ENCODE results near the gene WWOX.

The WWOX gene

DNA sequence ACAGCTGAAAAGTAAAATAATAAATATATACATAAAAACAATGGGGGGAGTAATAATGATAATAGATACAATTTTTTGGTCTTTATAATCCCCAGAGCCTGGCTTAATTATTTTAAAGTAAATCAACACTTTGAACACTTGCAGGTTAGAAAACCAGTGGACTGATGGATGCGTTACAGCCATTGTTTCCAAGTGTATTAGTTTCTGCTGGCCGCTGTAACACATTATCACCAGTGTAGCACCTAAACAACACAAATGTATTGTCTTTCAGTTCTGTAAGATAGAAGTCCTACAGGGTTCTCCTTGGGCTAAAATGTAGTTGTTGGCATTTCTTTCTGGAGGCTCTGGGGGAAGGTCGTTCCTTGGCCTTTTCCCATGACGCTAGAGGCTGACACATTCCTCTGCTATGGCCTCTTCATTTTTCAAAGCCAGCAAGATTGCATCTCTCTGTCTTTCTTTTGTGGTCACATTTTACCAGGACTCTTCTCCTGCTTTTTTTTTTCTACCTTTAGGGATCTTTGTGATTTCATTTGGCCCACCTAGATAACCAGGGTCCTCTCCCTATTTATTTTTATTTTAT lies 116.8 kb downstream of the WWOX start:
- H3K4me1 ChIP-seq (ENCODE audit: control insufficient read depth, insufficient read depth, low read length, poor library complexity, severe bottlenecking), result no peaks in the 10 kb centered on the region
- H3K4me3 ChIP-seq (ENCODE audit: insufficient read depth, low read depth, low read length, poor library complexity, severe bottlenecking), result no peak overlapping the region
- H3K36me3 ChIP-seq (ENCODE audit: control insufficient read depth, insufficient read depth, low read length), result no peaks in the 10 kb centered on the region
- no peak for DNase-seq
- H3K27me3 ChIP-seq (replicated peaks; ENCODE audit: control insufficient read depth, insufficient read depth, low read length, poor library complexity, severe bottlenecking), result no peaks in the 10 kb centered on the region
- no peaks in the 10 kb centered on the region for H3K9me3 ChIP-seq (ENCODE audit: control insufficient read depth, low read length)
- H3K27ac ChIP-seq (ENCODE audit: insufficient read depth, low read length, poor library complexity, severe bottlenecking), result no peak overlapping the region

DNA sequence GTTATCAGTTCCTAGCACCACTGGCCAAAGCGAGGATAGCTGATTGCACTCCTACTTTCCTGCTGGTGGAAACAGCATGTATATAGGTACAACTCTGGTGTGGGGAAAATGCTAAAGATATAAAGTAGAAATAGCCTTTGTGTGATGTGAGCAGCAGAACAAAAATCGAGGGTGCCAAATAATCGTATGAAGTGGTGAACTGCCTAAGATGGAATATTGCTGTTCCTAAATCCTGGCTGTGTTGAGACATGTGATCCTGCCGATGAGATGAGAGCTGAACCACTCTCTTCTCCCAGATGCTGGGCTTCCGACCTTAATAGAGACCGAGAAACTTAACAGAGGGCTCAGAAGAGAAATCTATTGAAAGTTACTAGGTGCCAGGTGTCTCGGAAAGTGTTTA lies 117.8 kb downstream of the WWOX start:
- Histone ChIP-seq H3K4me3 (ENCODE audit: insufficient read depth, low read depth, low read length, poor library complexity, severe bottlenecking) (no peak overlapping the region), H3K27me3 (replicated peaks; ENCODE audit: control insufficient read depth, insufficient read depth, low read length, poor library complexity, severe bottlenecking) (no peaks in the 10 kb centered on the region), H3K9me3 (ENCODE audit: control insufficient read depth, low read length) (no peaks in the 10 kb centered on the region), H3K36me3 (ENCODE audit: control insufficient read depth, insufficient read depth, low read length) (no peaks in the 10 kb centered on the region), H3K27ac (ENCODE audit: insufficient read depth, low read length, poor library complexity, severe bottlenecking) (no peak overlapping the region), H3K4me1 (ENCODE audit: control insufficient read depth, insufficient read depth, low read length, poor library complexity, severe bottlenecking) (no peaks in the 10 kb centered on the region)
- no peak for DNase-seq

DNA sequence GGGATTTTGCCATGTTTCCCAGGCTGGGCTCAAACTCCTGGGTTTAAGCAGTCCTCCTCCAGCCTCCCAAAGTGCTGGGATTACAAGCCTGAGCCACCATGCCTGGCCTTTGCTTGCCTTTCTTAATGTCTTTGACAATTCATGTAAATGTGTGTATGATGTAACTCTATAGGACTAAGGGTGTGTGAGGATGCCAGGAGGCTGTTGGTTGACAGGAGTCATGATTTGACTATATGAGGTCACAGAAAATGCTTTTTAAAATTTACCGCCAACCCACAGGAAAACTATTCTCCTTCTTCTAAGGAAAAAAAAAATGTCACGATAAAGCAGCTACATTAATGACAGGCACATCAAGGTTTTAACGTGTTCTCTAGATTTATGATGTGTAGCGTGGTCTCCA lies 118.8 kb downstream of the WWOX start:
- H3K27me3 ChIP-seq (replicated peaks; ENCODE audit: control insufficient read depth, insufficient read depth, low read length, poor library complexity, severe bottlenecking), result no peaks in the 10 kb centered on the region
- DNase-seq, result no peak
- no peaks in the 10 kb centered on the region for H3K36me3 ChIP-seq (ENCODE audit: control insufficient read depth, insufficient read depth, low read length)
- no peaks in the 10 kb centered on the region for H3K9me3 ChIP-seq (ENCODE audit: control insufficient read depth, low read length)
- H3K4me1 ChIP-seq (ENCODE audit: control insufficient read depth, insufficient read depth, low read length, poor library complexity, severe bottlenecking), result no peaks in the 10 kb centered on the region
- no peak overlapping the region for H3K4me3 ChIP-seq (ENCODE audit: insufficient read depth, low read depth, low read length, poor library complexity, severe bottlenecking)
- H3K27ac ChIP-seq (ENCODE audit: insufficient read depth, low read length, poor library complexity, severe bottlenecking), result no peak overlapping the region

DNA sequence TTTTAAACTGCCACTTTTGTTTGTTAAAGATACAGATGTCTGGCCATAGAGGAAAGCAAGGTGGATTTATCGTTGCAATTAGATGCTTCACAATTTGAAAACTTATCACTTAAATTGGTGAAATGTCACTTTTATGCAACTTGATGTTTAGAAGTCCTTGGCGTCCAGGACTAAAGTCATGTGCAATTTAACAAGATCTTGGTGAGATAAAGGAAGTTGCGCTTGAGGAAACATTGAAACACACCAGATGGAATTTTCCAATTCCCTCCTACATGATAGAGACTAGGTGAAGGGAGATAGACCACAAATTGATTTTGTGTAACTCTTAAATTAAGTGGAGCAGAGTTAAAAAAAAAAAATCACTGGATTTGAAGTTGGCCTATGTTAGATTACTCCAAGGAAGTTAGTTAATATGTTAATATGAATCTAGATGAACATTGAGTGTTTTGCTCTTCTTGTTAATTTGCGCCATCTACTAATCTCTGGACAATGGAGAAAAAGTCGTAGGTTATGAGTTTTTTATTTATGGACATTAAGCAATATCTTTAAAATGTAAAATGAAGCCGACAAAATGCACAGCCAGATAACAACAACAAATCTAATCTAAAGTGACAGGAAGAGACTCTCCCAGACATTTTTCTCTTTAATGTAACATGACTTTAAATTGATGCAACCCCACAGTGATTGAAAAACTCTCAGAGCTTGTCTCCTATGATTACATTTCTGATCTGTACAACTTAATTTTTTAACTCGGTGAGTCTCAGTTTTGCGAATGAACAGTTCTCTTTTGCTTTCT lies 119.6 kb downstream of the WWOX start:
- H3K36me3 ChIP-seq (ENCODE audit: control insufficient read depth, insufficient read depth, low read length), result no peaks in the 10 kb centered on the region
- no peak for DNase-seq
- no peak overlapping the region for H3K4me3 ChIP-seq (ENCODE audit: insufficient read depth, low read depth, low read length, poor library complexity, severe bottlenecking)
- H3K27me3 ChIP-seq (replicated peaks; ENCODE audit: control insufficient read depth, insufficient read depth, low read length, poor library complexity, severe bottlenecking), result no peaks in the 10 kb centered on the region
- no peaks in the 10 kb centered on the region for H3K4me1 ChIP-seq (ENCODE audit: control insufficient read depth, insufficient read depth, low read length, poor library complexity, severe bottlenecking)
- no peak overlapping the region for H3K27ac ChIP-seq (ENCODE audit: insufficient read depth, low read length, poor library complexity, severe bottlenecking)
- no peaks in the 10 kb centered on the region for H3K9me3 ChIP-seq (ENCODE audit: control insufficient read depth, low read length)

DNA sequence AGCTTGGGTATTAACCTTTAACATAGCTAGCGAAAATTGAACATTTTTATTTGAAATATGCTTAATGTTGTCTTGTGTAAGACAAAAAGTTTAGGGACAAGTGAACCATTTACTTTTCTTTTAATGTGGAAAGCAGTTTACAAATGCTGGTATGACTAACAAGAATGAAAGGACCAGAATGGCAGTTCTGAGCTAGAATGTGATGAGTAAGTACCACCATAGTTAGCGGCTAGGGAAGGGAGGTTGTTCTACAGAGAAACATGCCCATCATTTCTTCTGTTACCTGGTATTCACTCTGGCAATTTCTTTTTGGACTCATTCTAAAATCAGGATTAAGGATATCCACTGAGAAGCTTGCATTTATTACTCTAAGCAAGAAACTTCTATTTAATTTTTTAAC lies 121.1 kb downstream of the WWOX start:
- Histone ChIP-seq H3K27ac (ENCODE audit: insufficient read depth, low read length, poor library complexity, severe bottlenecking) (no peak overlapping the region), H3K36me3 (ENCODE audit: control insufficient read depth, insufficient read depth, low read length) (no peaks in the 10 kb centered on the region), H3K4me1 (ENCODE audit: control insufficient read depth, insufficient read depth, low read length, poor library complexity, severe bottlenecking) (no peaks in the 10 kb centered on the region), H3K9me3 (ENCODE audit: control insufficient read depth, low read length) (no peaks in the 10 kb centered on the region), H3K27me3 (replicated peaks; ENCODE audit: control insufficient read depth, insufficient read depth, low read length, poor library complexity, severe bottlenecking) (no peaks in the 10 kb centered on the region), H3K4me3 (ENCODE audit: insufficient read depth, low read depth, low read length, poor library complexity, severe bottlenecking) (no peak overlapping the region)
- no peak for DNase-seq

DNA sequence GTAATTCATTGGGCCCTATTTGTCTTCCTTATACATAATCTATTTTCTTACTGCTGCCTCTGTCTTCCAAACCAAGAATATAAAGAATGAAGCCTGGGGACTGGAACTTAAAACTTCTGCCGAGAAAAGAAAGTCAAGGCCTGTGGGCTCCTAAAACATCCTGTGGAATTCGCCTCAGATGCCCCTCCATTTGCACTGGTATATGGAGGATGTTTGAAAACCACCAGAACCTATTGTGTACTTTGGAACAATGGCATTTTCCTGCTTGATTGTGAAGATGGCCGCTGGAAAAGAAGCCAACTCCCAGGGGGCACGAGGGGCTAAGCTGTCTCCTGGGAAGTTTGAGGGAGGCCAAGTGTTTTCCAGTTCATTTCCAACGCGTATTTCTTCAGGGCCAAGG lies 122.4 kb downstream of the WWOX start:
- H3K4me3 ChIP-seq (ENCODE audit: insufficient read depth, low read depth, low read length, poor library complexity, severe bottlenecking), result no peak overlapping the region
- H3K9me3 ChIP-seq (ENCODE audit: control insufficient read depth, low read length), result no peaks in the 10 kb centered on the region
- no peaks in the 10 kb centered on the region for H3K27me3 ChIP-seq (replicated peaks; ENCODE audit: control insufficient read depth, insufficient read depth, low read length, poor library complexity, severe bottlenecking)
- H3K4me1 ChIP-seq (ENCODE audit: control insufficient read depth, insufficient read depth, low read length, poor library complexity, severe bottlenecking), result no peaks in the 10 kb centered on the region
- no peaks in the 10 kb centered on the region for H3K36me3 ChIP-seq (ENCODE audit: control insufficient read depth, insufficient read depth, low read length)
- H3K27ac ChIP-seq (ENCODE audit: insufficient read depth, low read length, poor library complexity, severe bottlenecking), result no peak overlapping the region
- DNase-seq, result no peak

DNA sequence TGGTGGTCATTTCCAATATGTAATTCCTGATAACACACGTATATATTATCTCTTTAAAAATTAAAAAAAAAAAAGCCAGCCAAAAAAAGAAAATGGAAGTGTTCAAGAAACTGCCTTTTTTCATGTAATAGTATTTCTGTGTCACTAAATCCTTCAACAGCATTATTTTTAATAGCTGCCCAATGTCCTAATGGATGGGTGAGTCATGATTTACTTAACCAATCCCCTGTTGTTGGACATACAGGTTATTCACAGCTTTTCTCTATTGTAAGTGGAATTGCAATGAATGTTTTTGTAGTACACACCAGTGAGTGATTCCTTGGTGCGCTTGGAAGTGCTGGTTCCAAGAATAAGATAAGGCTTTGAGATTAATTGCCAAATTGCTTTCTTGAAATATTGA lies 124.9 kb downstream of the WWOX start:
- Histone ChIP-seq H3K27ac (ENCODE audit: insufficient read depth, low read length, poor library complexity, severe bottlenecking) (no peak overlapping the region), H3K36me3 (ENCODE audit: control insufficient read depth, insufficient read depth, low read length) (no peaks in the 10 kb centered on the region), H3K27me3 (replicated peaks; ENCODE audit: control insufficient read depth, insufficient read depth, low read length, poor library complexity, severe bottlenecking) (no peaks in the 10 kb centered on the region), H3K4me1 (ENCODE audit: control insufficient read depth, insufficient read depth, low read length, poor library complexity, severe bottlenecking) (no peaks in the 10 kb centered on the region), H3K9me3 (ENCODE audit: control insufficient read depth, low read length) (no peaks in the 10 kb centered on the region), H3K4me3 (ENCODE audit: insufficient read depth, low read depth, low read length, poor library complexity, severe bottlenecking) (no peak overlapping the region)
- no peak for DNase-seq

DNA sequence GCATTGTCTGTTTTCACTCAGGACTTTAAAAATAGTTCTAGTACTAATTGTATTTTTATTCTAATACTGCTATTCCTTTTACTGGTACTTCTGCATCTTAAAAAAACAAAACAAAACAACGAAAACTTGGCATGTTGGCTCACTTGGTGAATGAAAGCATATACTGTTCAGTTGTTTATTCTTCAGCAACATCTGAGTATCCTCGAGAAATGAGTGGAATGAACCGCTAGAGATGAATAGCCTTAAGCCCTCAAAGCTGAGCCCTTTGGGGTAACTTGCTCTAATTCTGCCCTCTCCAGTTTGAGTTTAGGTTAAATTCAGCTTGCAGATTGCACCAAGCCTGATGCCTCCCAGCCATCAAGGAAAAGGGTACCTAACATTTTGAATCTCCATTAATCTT lies 126.5 kb downstream of the WWOX start:
- H3K9me3 ChIP-seq (ENCODE audit: control insufficient read depth, low read length), result no peaks in the 10 kb centered on the region
- no peak overlapping the region for H3K27ac ChIP-seq (ENCODE audit: insufficient read depth, low read length, poor library complexity, severe bottlenecking)
- no peaks in the 10 kb centered on the region for H3K36me3 ChIP-seq (ENCODE audit: control insufficient read depth, insufficient read depth, low read length)
- H3K4me3 ChIP-seq (ENCODE audit: insufficient read depth, low read depth, low read length, poor library complexity, severe bottlenecking), result no peak overlapping the region
- no peaks in the 10 kb centered on the region for H3K4me1 ChIP-seq (ENCODE audit: control insufficient read depth, insufficient read depth, low read length, poor library complexity, severe bottlenecking)
- no peaks in the 10 kb centered on the region for H3K27me3 ChIP-seq (replicated peaks; ENCODE audit: control insufficient read depth, insufficient read depth, low read length, poor library complexity, severe bottlenecking)
- no peak for DNase-seq

DNA sequence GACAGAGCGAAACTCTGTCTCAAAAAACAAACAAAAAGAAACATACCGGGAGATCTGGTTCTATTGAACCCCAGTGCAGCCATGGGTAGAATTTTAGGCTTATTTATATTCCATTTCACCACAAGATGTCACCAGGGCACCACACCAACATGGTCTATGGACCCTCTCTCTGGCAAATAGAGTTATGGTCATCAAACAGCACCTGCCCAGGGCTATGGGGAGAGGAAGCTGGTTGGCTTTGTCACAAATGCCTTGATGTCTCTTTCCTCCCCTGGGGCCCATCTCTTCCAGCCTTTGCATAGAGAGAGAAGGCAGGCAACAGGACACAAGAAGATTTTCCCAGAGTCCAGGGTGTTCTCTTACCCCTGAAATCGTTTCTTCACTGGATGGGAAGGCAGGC lies 128.4 kb downstream of the WWOX start:
- no peak for DNase-seq
- H3K4me1 ChIP-seq (ENCODE audit: control insufficient read depth, insufficient read depth, low read length, poor library complexity, severe bottlenecking), result no peaks in the 10 kb centered on the region
- no peak overlapping the region for H3K4me3 ChIP-seq (ENCODE audit: insufficient read depth, low read depth, low read length, poor library complexity, severe bottlenecking)
- H3K9me3 ChIP-seq (ENCODE audit: control insufficient read depth, low read length), result no peaks in the 10 kb centered on the region
- H3K36me3 ChIP-seq (ENCODE audit: control insufficient read depth, insufficient read depth, low read length), result no peaks in the 10 kb centered on the region
- H3K27ac ChIP-seq (ENCODE audit: insufficient read depth, low read length, poor library complexity, severe bottlenecking), result no peak overlapping the region
- no peaks in the 10 kb centered on the region for H3K27me3 ChIP-seq (replicated peaks; ENCODE audit: control insufficient read depth, insufficient read depth, low read length, poor library complexity, severe bottlenecking)

DNA sequence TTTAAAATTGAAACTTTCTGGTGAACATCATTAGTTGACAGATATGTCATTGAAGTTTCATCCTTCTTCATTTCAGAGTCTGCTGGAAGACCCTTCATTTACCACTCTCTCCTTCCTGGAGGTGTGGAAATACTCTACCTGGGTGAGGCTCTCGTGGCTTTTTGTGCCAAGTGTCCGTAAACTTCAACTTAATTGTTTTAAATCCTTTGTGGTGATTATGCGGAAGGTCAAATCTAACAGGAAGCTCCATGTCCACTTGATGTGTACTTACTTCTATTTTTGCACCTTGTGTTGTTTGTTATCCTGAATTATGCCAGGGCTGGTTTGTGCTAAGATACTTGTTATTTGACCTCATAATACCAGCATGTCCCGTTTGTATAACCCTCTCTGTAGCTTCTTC lies 129.2 kb downstream of the WWOX start:
- no peak overlapping the region for H3K4me3 ChIP-seq (ENCODE audit: insufficient read depth, low read depth, low read length, poor library complexity, severe bottlenecking)
- H3K36me3 ChIP-seq (ENCODE audit: control insufficient read depth, insufficient read depth, low read length), result no peaks in the 10 kb centered on the region
- no peaks in the 10 kb centered on the region for H3K4me1 ChIP-seq (ENCODE audit: control insufficient read depth, insufficient read depth, low read length, poor library complexity, severe bottlenecking)
- H3K27me3 ChIP-seq (replicated peaks; ENCODE audit: control insufficient read depth, insufficient read depth, low read length, poor library complexity, severe bottlenecking), result no peaks in the 10 kb centered on the region
- no peak for DNase-seq
- H3K27ac ChIP-seq (ENCODE audit: insufficient read depth, low read length, poor library complexity, severe bottlenecking), result no peak overlapping the region
- no peaks in the 10 kb centered on the region for H3K9me3 ChIP-seq (ENCODE audit: control insufficient read depth, low read length)
